ENCODE data around the gene SQSTM1.

Gene SQSTM1

DNA sequence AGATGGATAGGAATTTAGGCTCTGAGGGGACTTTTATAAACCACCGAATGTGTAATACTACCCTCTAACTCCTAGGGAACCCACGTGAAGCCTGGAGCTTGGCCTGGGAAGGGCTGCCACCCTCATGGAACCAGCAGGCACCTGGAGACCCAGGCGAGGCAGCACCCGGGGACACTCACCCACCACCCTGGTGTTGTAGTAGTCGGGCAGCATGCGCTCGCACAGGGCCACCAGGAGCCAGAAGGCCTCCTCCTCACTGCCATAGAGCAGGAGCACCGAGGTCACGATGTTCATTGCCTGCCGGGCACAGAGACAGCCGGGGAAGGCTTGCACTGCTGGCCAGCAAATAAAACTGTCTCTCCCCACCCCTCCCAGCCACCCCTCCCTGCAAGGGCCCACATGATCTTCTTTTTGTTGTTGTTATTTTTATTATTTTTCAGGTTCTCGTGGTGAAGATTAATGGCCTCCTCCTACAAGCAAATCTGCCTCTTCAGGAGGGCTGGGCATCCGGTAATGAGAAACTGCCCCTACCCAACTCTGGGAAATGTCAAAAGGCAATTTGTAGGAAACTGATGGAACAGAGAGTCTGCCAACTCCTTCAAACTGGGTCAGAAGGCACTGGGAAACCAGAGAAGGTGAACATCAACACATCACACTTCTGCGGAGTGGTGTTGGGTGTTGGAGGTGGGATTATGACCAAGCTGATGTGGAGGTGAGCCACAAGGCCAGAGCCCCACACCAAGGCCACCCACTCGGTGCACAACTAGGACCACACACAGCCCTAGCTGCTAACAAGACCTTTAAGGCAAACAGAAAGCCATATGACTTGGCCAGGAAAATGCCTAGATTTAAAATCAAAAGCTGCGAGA lies 55.3 kb downstream of the SQSTM1 start:
- Mint-ChIP-seq H3K36me3 (peaks cover 5% of the 10 kb centered on the region), H3K27me3 (no peaks in the 10 kb centered on the region), H3K4me3 (no peak overlapping the region), H3K27ac (no peak overlapping the region), H3K9me3 (no peaks in the 10 kb centered on the region), H3K4me1 (no peaks in the 10 kb centered on the region)

DNA sequence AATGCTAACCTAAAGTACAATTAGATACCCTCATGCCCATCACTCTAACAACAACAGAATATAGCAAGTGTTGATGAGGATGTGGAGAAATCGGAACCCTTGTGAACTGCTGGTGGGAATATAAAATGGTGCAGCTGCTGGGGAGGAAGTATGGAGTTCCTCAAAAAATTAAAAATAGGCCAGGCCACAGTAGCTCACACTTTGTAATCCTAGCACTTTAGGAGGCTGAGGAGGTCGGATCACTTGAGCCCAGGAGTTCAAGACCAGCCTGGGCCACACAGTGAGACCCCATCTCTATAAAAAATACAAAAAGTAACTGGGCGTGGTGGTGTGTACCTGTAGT lies 55.9 kb downstream of the SQSTM1 start:
- H3K4me3 Mint-ChIP-seq = no peak overlapping the region
- H3K27ac Mint-ChIP-seq = no peak overlapping the region
- H3K36me3 Mint-ChIP-seq = peaks cover 3% of the 10 kb centered on the region

DNA sequence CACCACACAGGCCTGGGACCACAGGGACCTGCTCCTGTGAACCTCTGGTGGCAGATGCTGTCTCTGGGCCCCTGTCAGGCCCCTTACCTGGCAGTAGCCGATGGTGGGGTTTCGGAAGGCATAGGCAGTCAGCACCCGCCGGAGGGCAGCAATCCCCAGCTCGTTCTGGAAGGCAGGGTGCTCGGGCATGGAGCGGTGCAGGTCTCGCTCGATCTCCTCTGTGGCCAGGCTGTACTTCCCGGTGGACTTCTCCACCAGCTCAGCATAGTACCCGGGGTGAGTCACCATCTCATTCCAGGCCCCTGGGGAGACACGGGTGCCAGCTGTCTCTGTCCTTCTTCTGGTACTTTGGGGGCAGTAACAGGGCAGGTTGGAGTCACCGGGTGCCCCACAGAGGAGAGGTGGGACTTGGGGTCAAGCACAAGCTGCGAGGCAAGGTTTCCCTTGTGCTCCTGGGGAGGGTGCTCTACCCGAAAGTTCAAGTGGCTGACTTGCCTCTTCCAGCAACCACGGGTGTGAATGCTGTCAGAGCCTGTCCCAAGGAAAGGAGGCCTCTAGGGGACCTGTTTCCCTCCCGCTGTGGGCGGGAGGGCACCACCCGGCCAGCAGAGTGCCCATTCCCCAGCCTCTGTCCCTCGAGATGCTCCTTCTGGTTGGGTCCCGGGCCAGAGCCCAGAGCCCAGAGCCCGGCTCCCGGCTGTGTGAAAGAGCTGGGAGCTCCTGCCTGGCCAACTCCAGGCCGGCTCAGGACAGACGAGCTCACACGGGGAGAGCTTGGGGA lies 57.7 kb downstream of the SQSTM1 start:
- peaks cover 6% of the 10 kb centered on the region for H3K36me3 Mint-ChIP-seq

More for the DNA sequence above, 55.9 kb downstream of the SQSTM1 start:
- no peaks in the 10 kb centered on the region for H3K9me3 Mint-ChIP-seq
- no peaks in the 10 kb centered on the region for H3K27me3 Mint-ChIP-seq
- no peaks in the 10 kb centered on the region for H3K4me1 Mint-ChIP-seq

DNA sequence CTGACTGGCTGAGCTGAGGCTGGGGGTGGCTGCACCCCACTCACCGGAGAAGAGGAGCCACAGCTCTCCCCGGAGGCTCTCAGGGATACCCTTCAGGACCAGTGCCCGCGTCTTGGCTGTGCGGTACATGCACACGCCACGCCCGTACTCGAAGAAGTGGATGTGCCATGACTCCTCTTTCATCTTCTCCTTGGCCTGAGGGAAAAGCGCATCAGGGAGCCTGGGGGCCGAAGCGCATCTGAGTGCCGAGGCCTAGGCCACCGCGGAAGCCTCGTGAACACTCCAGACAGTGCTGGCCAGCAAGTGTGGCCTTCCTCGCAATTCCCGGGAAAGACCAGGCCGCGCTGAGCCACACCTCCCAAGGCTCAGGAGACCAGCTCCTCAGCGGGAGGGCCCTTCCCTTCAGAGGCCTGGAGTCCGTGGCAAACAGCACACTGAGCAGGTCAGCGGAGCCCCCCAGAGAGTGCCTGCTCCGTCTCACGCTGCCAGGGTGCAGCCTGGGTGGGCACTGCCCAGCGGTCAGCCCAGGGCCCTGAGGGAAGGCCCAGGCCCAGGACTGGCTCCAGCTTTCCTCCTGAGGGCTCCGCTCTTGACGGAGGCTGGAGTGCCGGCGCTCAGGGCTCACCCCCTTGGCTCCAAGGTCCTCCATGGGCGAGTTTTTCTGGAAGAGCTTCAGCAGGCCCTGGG lies 58.4 kb downstream of the SQSTM1 start:
- Mint-ChIP-seq H3K4me1 (no peaks in the 10 kb centered on the region), H3K4me3 (no peak overlapping the region), H3K27me3 (no peaks in the 10 kb centered on the region), H3K27ac (no peak overlapping the region), H3K36me3 (peaks cover 13% of the 10 kb centered on the region), H3K9me3 (peaks cover 6% of the 10 kb centered on the region)

More for the DNA sequence above, 57.7 kb downstream of the SQSTM1 start:
- no peak overlapping the region for H3K4me3 Mint-ChIP-seq
- H3K9me3 Mint-ChIP-seq = peaks cover 4% of the 10 kb centered on the region
- H3K27ac Mint-ChIP-seq = no peak overlapping the region
- H3K4me1 Mint-ChIP-seq = no peaks in the 10 kb centered on the region
- no peaks in the 10 kb centered on the region for H3K27me3 Mint-ChIP-seq

DNA sequence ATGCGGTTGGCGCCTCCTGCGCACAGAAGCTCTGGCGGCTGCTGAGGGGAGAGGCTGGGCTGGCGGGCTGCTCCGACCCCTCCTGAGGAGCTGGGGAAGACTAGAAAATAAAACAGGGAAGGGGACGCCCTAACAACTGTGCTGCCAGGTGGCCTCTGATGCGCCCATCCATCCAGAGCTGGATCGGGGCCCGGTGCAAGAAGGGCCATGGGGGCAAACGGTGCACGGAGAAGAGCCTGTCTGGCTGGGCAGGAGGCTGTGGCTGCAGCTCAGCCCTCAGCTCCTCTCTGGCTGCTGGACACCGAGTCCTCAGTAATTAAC lies 58.9 kb downstream of the SQSTM1 start:
- Mint-ChIP-seq H3K27ac (no peak overlapping the region), H3K36me3 (peaks cover 18% of the 10 kb centered on the region), H3K4me3 (no peak overlapping the region), H3K4me1 (no peaks in the 10 kb centered on the region), H3K9me3 (peaks cover 6% of the 10 kb centered on the region), H3K27me3 (no peaks in the 10 kb centered on the region)

DNA sequence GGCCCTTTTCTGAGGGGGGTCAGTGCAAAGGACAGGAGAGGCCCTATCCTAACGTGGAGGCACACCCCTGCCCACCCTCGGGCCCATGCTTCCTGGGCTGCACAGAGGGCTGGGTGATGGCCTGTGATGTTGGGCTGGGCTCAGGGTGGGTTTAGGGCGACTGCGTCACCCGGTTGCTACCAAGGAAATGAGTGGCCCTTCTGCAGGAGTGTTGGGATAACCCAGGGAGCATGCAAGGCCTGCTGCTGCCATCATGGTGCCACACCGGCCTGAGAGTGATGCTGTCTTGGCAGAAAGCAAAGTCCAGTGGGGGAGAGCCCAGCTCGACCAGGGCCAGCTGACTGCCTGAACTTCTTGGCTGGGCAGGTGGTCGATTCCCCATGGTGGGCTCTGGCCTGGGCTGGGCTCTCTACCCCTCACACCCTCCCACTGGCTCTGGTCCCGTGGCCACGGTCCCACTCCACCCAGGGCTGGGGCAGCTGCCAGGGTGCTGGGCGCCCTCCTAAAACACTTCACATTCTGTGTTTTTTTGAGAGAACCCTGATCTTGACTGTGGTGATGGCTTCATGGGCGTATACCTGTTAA lies 59.5 kb downstream of the SQSTM1 start:
- H3K36me3 Mint-ChIP-seq = peaks cover 22% of the 10 kb centered on the region
- no peaks in the 10 kb centered on the region for H3K4me1 Mint-ChIP-seq
- H3K9me3 Mint-ChIP-seq = peaks cover 6% of the 10 kb centered on the region
- H3K27me3 Mint-ChIP-seq = no peaks in the 10 kb centered on the region
- H3K4me3 Mint-ChIP-seq = no peak overlapping the region
- no peak overlapping the region for H3K27ac Mint-ChIP-seq

DNA sequence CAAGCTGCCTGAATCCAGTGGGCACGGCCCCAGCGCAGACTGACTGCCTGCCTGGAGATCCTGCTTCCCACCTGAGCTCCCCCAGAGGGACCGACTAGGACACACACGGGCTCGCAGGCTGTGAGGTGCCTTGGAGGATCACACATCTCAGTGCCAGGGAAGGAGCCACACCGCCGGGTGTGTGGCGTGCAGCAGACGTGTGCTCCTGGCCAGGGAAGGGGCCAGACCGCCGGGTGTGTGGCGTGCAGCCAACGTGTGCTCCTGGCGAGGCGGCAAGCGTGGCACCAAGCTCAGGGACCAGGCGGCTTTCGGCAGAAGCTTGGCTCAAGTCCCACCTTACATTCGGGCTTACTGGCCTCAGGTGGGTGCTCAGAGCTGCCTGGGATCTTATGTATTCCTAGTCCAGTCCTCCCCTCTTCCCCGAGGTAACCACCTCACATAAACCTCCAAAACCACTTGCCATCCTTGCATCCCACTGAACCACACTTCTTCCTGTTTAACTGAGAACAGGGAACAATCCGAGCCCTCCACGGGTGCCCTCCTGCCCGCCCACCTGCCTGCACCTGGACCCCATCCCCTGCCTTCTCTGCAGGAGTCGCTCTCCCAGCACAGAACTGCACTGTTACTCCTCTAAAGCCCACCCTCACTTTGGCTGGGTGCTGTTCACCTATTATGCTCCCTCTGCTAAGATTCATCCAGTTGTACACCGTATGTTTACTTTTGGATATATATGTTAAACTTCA lies 60.3 kb downstream of the SQSTM1 start:
- H3K27ac Mint-ChIP-seq = no peak overlapping the region
- H3K4me1 Mint-ChIP-seq = no peaks in the 10 kb centered on the region
- H3K27me3 Mint-ChIP-seq = no peaks in the 10 kb centered on the region
- peaks cover 6% of the 10 kb centered on the region for H3K9me3 Mint-ChIP-seq
- no peak overlapping the region for H3K4me3 Mint-ChIP-seq
- peaks cover 26% of the 10 kb centered on the region for H3K36me3 Mint-ChIP-seq

DNA sequence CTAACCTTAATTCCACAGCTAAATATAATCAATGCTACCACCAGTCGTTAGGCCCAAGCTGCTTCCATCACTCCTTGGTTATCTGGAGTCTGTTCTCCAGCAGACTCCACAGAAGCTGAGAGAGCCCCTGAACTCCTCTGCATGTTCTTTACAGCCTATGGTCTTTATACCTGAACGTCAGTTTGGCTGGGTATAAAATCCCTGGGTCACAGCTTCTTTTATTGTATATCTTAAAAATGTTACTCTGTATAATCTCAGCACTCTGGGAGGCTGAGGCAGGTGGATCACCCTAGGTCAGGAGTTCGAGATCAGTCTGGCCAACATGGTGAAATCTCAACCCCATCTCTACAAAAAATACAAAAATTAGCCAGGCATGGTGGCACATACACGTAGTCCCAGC lies 61.6 kb downstream of the SQSTM1 start:
- peaks cover 6% of the 10 kb centered on the region for H3K9me3 Mint-ChIP-seq
- no peak overlapping the region for H3K27ac Mint-ChIP-seq
- H3K4me1 Mint-ChIP-seq = no peaks in the 10 kb centered on the region
- H3K27me3 Mint-ChIP-seq = no peaks in the 10 kb centered on the region
- no peak overlapping the region for H3K4me3 Mint-ChIP-seq
- H3K36me3 Mint-ChIP-seq = peaks cover 35% of the 10 kb centered on the region

DNA sequence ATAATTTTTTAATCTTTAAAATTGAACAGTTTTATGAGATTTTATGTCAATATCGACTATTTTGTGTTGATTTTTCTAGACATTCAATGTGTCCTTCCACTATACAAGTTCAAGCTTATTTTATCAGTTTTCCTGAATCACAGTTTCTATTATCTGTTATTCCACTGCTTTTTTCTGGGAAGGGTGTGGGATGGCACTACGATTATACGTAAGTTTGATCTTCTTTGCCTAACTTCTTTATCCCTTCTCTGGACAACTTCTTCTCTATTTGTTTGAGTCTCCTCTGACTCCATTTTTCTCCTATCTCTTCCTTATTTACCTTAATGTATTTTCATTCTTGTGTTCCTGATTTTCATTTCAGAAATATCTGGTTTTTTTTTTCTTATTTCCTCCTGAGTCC lies 62.5 kb downstream of the SQSTM1 start:
- Mint-ChIP-seq H3K4me1 (no peaks in the 10 kb centered on the region), H3K9me3 (peaks cover 6% of the 10 kb centered on the region), H3K36me3 (peaks cover 35% of the 10 kb centered on the region), H3K27me3 (no peaks in the 10 kb centered on the region), H3K27ac (no peak overlapping the region), H3K4me3 (no peak overlapping the region)

DNA sequence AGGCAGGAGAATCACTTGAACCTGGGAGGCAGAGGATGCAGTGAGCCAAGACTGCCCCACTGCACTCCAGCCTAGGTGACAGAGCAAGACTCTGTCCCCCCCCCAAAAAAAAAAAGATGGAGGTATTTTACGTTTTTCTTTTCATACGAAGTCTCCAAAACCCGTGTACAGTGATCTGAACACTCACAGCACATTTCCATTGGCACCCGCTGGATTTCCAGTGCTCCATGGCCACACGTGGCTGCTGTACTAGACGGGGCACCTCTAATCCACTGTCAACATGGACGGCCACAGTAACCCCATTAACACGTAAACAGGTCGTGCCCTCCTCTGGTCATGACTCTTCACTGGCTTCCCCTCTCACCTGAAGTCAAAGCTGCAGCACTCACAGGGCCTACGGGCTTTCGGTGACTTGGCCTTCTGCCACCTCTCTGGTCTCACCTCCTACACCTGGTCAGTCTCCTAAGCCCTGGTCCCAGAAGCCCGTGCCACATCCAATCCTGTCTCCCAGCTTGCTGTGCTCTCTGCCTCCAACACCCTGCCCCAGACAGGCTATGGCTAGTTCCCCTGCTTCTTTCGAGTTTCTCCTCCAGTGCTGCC lies 64.9 kb downstream of the SQSTM1 start:
- H3K27ac Mint-ChIP-seq = no peak overlapping the region
- no peaks in the 10 kb centered on the region for H3K4me1 Mint-ChIP-seq
- H3K4me3 Mint-ChIP-seq = no peak overlapping the region
- peaks cover 6% of the 10 kb centered on the region for H3K9me3 Mint-ChIP-seq
- no peaks in the 10 kb centered on the region for H3K27me3 Mint-ChIP-seq
- peaks cover 38% of the 10 kb centered on the region for H3K36me3 Mint-ChIP-seq

DNA sequence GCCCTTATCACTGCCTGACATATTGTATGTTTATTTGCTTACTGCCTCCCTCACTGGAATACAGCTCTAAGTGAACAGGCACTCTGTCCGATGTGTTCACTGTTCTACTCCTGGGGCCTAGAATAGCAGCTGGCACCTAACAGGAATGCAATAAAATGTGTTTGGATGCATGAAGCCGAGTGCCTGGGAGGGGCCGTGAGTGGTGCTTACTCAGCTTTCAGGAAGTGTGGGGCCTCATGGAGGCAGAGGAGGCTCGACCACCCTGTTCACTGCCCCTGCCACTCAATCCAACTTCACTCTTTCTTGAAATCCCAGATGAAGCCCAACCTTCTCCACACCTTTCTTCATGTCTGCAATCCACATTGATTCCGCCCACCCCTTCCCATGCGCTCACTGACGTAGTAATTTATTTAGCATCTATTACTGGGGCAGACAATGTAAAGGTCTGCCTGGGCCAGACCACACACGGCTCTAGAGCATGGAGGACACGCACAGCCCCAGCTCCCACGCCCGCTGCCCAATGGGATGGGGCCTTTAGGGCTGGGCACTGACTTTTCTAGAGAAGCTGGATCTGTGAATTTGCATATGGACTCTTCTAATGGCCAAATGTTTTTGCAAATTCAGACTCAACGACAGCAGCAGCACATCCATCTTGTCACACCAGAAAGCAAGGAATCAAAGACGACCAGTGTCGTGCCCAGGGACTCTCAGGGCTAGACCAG lies 65.6 kb downstream of the SQSTM1 start:
- peaks cover 6% of the 10 kb centered on the region for H3K9me3 Mint-ChIP-seq
- no peak overlapping the region for H3K27ac Mint-ChIP-seq
- H3K36me3 Mint-ChIP-seq = peaks cover 38% of the 10 kb centered on the region
- no peaks in the 10 kb centered on the region for H3K27me3 Mint-ChIP-seq
- no peak overlapping the region for H3K4me3 Mint-ChIP-seq
- no peaks in the 10 kb centered on the region for H3K4me1 Mint-ChIP-seq

DNA sequence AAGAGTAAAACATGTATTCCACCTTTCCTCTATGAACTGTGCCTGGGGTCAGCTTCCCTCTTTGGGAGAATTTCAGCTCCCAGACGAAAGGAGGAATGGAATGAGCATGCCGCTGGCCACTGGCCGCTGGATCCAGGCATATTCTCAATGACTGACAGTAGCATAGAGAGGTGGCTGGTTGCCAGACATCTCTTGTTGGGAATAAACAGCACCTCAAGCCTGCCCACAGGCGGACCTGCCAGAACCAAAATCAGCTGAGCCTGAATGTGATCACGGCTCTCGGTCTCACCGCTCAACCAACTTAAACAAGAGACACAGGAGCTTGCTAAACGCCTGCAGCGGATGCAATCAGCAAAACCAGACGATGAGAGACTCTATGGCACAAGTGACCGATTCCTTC lies 66.4 kb downstream of the SQSTM1 start:
- no peaks in the 10 kb centered on the region for H3K27me3 Mint-ChIP-seq
- no peak overlapping the region for H3K27ac Mint-ChIP-seq
- peaks cover 6% of the 10 kb centered on the region for H3K9me3 Mint-ChIP-seq
- peaks cover 38% of the 10 kb centered on the region for H3K36me3 Mint-ChIP-seq
- H3K4me3 Mint-ChIP-seq = no peak overlapping the region
- no peaks in the 10 kb centered on the region for H3K4me1 Mint-ChIP-seq
